Measurements from ENCODE around the gene CCBE1. TPM values are rescaled to one million over a fixed set of nuclear protein-coding genes. Genes with fewer than 3 reads are reported as not detected.

Gene CCBE1
- total RNA-seq, 3 donors from 2014 or later (not counting 1 experiment from before 2014, with no cell fraction given): 0.05 TPM; not detected in 2

DNA sequence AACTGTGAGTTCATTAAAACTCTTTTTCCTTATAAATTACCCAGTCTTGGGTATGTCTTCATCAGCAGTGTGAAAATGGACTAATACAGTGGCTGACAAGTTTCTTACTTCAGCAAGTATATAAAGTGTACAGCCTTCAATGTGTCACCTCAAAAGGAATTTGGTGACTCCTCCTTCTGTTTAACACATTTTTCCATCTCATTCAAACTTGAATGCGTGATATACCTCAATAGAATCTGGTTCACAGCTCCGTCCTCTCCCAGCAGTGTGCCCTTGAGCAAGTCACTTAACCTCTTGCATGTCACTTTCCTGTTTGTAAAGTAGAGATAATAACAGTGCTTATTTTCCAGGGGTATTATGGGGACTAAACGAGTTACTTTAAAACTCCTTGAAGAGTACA, 159.6 kb downstream of the CCBE1 start:
- 92% methylated on average over 2 of the region's 3 CpGs for WGBS (ENCODE audit: insufficient coverage)

GRCh38 chr18:59536166-59536565, 161.1 kb downstream of the CCBE1 start:
- Histone ChIP-seq H3K9me3 (ENCODE audit: control insufficient read depth, insufficient read depth, low read length) (no peaks in the 10 kb centered on the region), H3K36me3 (ENCODE audit: control insufficient read depth, insufficient read depth, low read length) (no peaks in the 10 kb centered on the region), H3K27ac (ENCODE audit: low read length) (no peak overlapping the region), H3K27me3 (ENCODE audit: control insufficient read depth, insufficient read depth, low read length) (no peaks in the 10 kb centered on the region), H3K4me1 (ENCODE audit: control insufficient read depth, insufficient read depth, low read length) (no peaks in the 10 kb centered on the region), H3K4me3 (ENCODE audit: low read length) (no peak overlapping the region)
- peaks cover 0 to 6% of the 10 kb centered on the region in 2 donors for H3K9me3 Mint-ChIP-seq
- no peak overlapping the region for H3K4me3 Mint-ChIP-seq
- ATAC-seq: no peak
- TF ChIP-seq CTCF (IDR thresholded peaks at IDR 0.05): no peak
- H3K27ac Mint-ChIP-seq: no peak overlapping the region
- no peak for DNase-seq
- H3K4me1 Mint-ChIP-seq: no peaks in the 10 kb centered on the region
- H3K36me3 Mint-ChIP-seq: no peaks in the 10 kb centered on the region
- WGBS (ENCODE audit: insufficient coverage): 85% methylated on average over 7 of the region's 8 CpGs
- no peaks in the 10 kb centered on the region for H3K27me3 Mint-ChIP-seq (ENCODE audit: low read depth in 2 of 2)
- intact Hi-C loops (cut with micrococcal nuclease): no loop called here

More for the DNA sequence above, 159.6 kb downstream of the CCBE1 start:
- Histone ChIP-seq H3K27ac (ENCODE audit: low read length) (no peak overlapping the region), H3K4me3 (ENCODE audit: low read length) (no peak overlapping the region), H3K36me3 (ENCODE audit: control insufficient read depth, insufficient read depth, low read length) (no peaks in the 10 kb centered on the region), H3K27me3 (ENCODE audit: control insufficient read depth, insufficient read depth, low read length) (no peaks in the 10 kb centered on the region), H3K9me3 (ENCODE audit: control insufficient read depth, insufficient read depth, low read length) (no peaks in the 10 kb centered on the region), H3K4me1 (ENCODE audit: control insufficient read depth, insufficient read depth, low read length) (no peaks in the 10 kb centered on the region)
- DNase-seq (no peak), ATAC-seq (no peak)
- intact Hi-C loops (cut with micrococcal nuclease): no loop called here
- Mint-ChIP-seq H3K9me3 (peaks cover 2 to 9% of the 10 kb centered on the region in 2 donors), H3K36me3 (no peaks in the 10 kb centered on the region), H3K27ac (no peak overlapping the region), H3K4me1 (no peaks in the 10 kb centered on the region), H3K27me3 (ENCODE audit: low read depth in 2 of 2) (peaks cover 0 to 2% of the 10 kb centered on the region in 2 donors), H3K4me3 (no peak overlapping the region)
- no peak for TF ChIP-seq CTCF (IDR thresholded peaks at IDR 0.05)

DNA sequence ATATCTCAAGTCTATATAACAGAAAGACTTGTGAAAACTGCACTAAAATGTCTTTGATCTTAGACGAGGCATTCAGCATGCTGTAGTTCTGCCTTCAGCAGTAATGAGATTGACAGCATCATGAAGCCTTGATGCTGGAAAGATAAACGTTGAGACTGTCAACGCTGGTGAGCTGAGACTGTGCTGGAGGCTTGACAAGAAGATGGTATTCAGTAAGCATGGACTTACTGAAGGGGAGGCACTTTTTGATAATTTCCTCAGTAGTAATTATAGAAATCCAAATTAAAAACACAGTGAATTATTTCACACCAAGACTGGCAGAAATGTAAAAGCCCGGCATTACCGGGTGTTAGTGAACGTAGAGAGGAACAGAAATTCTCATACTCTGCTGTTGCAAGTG, 162.2 kb downstream of the CCBE1 start:
- Mint-ChIP-seq H3K9me3 (peaks cover 3 to 6% of the 10 kb centered on the region in 2 donors), H3K36me3 (no peaks in the 10 kb centered on the region), H3K27me3 (ENCODE audit: low read depth in 2 of 2) (no peaks in the 10 kb centered on the region), H3K4me3 (no peak overlapping the region), H3K4me1 (no peaks in the 10 kb centered on the region), H3K27ac (no peak overlapping the region)
- no peak for ATAC-seq
- no peak overlapping the region for H3K27ac ChIP-seq (ENCODE audit: low read length)
- no peaks in the 10 kb centered on the region for H3K4me1 ChIP-seq (ENCODE audit: control insufficient read depth, insufficient read depth, low read length)
- no peak overlapping the region for H3K4me3 ChIP-seq (ENCODE audit: low read length)
- TF ChIP-seq CTCF (IDR thresholded peaks at IDR 0.05): no peak
- intact Hi-C loops (cut with micrococcal nuclease): no loop called here
- no peaks in the 10 kb centered on the region for H3K27me3 ChIP-seq (ENCODE audit: control insufficient read depth, insufficient read depth, low read length)
- no peaks in the 10 kb centered on the region for H3K9me3 ChIP-seq (ENCODE audit: control insufficient read depth, insufficient read depth, low read length)
- no peak for DNase-seq
- H3K36me3 ChIP-seq (ENCODE audit: control insufficient read depth, insufficient read depth, low read length): no peaks in the 10 kb centered on the region
- whole genome bisulfite sequencing (ENCODE audit: insufficient coverage): 69% methylated on average over 6 of the region's 6 CpGs

DNA sequence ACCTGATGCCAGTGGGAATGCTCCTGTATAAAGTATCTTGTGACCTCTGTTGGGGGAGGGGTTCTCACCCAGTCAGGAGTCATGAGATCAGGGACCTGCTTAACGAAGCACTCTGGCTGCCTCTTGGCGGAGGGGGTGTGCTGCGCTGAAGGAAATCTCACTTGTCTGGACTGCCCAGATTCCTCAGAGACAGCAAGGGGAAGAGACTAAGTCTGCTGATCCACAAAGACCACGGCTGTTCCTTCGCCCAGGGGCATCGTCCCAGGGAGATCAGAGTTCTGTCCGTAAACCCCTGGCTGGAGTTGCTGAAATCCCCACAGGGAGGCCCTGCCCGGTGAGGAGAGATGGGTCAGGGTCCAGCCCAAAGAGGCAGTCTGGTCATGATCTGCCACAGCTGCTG, 168.4 kb downstream of the CCBE1 start:
- DNase-seq (no peak), ATAC-seq (no peak)
- Mint-ChIP-seq H3K4me1 (no peaks in the 10 kb centered on the region), H3K27me3 (ENCODE audit: low read depth in 2 of 2) (no peaks in the 10 kb centered on the region), H3K9me3 (peaks cover 0 to 7% of the 10 kb centered on the region in 2 donors), H3K36me3 (no peaks in the 10 kb centered on the region), H3K27ac (no peak overlapping the region), H3K4me3 (no peak overlapping the region)
- intact Hi-C loops (cut with micrococcal nuclease): no loop called here
- H3K9me3 ChIP-seq (ENCODE audit: control insufficient read depth, insufficient read depth, low read length): no peaks in the 10 kb centered on the region
- no peaks in the 10 kb centered on the region for H3K27me3 ChIP-seq (ENCODE audit: control insufficient read depth, insufficient read depth, low read length)
- no peak overlapping the region for H3K27ac ChIP-seq (ENCODE audit: low read length)
- H3K36me3 ChIP-seq (ENCODE audit: control insufficient read depth, insufficient read depth, low read length): no peaks in the 10 kb centered on the region
- TF ChIP-seq CTCF (IDR thresholded peaks at IDR 0.05): no peak
- WGBS (ENCODE audit: insufficient coverage): 88% methylated on average over 8 of the region's 8 CpGs
- H3K4me3 ChIP-seq (ENCODE audit: low read length): no peak overlapping the region
- H3K4me1 ChIP-seq (ENCODE audit: control insufficient read depth, insufficient read depth, low read length): no peaks in the 10 kb centered on the region

Measured in natural killer cell (primary cell).